A204.1 (cell line): ENCODE measurements around the gene NDUFS6.
"Not testable (repeated sequence)": the region's sequence is repeated elsewhere in the genome, so short reads cannot be mapped to it uniquely, and the experiment has no call there.

Experiments used
- FAIRE-seq: peaks from 2 replicates; lab custom pipeline; 2012; peaks lifted over from hg19 to GRCh38; lab: Jason Lieb, UNC

Gene NDUFS6

DNA sequence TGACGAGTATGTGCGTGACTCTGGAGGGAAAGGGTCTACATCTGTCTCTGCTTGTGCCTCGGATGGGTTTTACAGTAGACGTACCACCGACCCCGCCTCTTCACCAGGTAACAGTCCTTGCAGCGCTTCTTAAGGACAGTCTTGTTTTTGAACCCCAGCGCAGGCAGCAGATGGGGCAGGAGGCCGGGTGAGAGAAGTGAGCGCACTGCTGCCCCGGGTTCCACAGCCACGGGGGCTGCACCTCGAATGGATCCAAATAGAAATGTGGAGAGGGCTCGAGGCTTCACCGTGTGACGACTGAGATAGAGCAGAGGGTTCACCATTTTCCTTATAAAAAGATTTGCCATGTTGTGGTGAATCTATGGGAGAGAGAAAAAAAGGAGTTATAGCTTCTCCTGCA, 2.6 kb upstream of the NDUFS6 start:
- FAIRE-seq: not testable (repeated sequence)

GRCh38 chr5:1799110-1799601, 2.1 kb upstream of the NDUFS6 start:
- no peak for FAIRE-seq

- no peak for FAIRE-seq
Measured at GRCh38 chr5:1799602-1800471, 1.4 kb upstream of the NDUFS6 start, which contains the start of gene MRPL36. Gene MRPL36, minus strand, starts transcription at chr5:1799837. Its CDS starts 902 bp downstream, at chr5:1798935.

DNA sequence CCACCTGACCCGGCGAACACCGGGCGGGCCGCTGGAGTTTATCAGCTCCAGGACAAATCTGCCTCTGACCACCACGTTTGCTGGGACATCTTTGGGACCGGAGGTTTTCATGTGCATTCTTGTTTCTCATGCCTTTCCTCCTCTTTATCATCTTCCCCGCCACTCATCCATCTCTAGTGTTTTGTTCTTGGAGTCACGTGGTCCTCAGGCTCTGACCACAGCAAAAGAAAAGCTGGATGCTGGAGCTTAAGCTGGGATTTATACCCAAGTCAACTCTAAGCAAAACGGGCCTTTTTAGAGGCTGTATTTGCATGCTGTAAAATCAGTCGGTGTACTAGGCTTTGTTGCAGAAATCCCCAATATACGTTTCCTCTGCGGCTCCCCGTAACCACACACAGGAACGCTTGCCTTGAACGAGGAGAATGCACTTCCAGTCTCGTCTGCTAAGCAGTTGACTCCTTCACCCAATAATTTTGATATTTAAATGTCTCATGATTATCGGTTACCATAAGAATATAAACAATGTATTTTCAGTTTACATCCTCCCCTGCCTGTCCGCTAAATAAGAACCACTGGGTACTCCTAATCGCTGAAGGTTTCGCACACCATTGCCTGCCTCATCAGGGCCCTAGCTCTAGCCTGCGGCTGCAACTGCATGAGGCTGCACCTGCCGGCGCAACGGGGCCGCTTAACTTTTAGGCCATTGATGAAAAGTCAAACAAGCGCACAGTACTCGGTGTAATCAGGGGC, 560 bp upstream of the NDUFS6 start:
- FAIRE-seq: no peak

- no peak for FAIRE-seq
Measured at GRCh38 chr5:1801967-1802295, 724 bp downstream of the NDUFS6 start.

DNA sequence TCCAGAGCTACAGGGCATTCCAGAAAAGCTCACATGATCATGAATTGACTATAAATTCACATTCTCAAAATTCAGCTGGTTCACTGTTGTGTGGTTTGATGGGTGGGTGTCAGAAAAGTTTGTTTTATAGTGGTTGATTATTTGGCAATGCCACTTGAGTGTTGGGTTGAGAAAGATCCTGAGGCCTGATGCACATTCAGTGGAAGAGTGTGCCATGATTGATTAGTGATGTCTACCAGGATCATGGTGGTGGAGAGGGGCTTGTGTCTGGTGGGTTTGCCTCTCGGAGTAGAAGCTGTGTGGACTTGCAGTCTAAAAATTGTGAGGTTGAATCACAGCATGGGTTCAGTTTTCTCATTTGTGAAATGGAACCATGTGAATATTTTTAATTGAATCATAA, 2.0 kb downstream of the NDUFS6 start:
- FAIRE-seq: no peak

- FAIRE-seq: no peak
Measured at GRCh38 chr5:1804001-1804690, 2.9 kb downstream of the NDUFS6 start.

DNA sequence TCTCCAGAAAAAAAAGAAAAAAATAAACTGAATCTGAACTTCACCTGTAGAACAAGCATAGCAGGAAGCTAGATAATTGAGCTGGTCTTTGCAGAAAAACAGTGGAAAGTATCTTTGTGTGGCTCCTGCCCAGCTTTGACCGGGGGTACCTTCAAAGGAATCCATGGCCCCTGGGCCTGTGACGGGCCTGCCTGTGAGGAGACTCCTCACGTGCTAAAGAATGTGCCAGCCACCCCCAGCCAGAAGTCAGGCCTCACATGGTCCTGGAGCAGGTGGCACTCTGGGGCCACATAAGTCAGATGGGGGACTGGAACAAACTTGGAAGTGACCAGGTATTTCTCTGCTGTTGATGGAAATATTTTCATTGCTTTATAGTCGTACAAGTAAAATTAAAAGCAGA, 4.1 kb downstream of the NDUFS6 start:
- FAIRE-seq: no peak

GRCh38 chr5:1805736-1806135, 4.5 kb downstream of the NDUFS6 start:
- FAIRE-seq: no peak

DNA sequence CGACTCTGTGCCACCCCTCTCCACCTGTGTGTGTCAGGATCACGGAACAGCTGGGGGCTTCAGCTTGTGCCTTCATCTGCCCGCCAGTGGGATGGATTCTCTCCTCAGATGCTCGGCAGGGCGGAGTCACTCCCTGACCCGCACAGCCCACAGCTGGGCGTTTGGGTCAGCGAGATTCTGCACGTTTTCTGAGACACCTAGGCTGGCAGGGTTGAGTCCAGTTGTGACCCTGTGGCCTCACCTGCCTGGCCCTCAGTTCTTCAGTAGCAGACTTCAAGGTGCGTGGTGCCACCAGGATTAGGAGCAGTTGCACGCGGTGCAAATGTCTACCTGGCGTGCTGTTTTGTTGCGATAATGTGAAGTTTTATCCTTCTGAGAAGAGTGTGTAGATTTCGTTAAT, 5.0 kb downstream of the NDUFS6 start:
- no peak for FAIRE-seq

GRCh38 chr5:1806974-1807373, 5.8 kb downstream of the NDUFS6 start:
- no peak for FAIRE-seq

GRCh38 chr5:1807451-1808185, 6.4 kb downstream of the NDUFS6 start:
- no peak for FAIRE-seq

DNA sequence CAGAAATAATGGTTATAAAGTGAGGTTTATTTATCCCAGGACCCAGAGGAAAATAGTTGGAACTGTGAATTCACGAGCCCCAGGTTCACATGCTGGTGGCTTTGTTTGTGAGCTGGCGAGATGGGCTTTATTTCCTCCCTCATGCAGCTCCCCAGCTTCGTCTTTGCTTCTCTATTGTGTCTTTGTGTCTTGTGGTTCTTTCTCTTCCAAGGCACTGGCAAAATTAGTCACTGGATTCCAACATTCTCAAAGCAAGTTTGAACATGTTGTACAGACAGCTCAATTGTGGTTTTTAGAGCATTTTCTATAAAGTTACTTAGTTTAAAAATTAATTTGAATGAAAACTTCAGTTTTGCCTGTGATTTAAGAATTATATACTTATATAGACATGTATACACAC, 7.2 kb downstream of the NDUFS6 start:
- FAIRE-seq: no peak

DNA sequence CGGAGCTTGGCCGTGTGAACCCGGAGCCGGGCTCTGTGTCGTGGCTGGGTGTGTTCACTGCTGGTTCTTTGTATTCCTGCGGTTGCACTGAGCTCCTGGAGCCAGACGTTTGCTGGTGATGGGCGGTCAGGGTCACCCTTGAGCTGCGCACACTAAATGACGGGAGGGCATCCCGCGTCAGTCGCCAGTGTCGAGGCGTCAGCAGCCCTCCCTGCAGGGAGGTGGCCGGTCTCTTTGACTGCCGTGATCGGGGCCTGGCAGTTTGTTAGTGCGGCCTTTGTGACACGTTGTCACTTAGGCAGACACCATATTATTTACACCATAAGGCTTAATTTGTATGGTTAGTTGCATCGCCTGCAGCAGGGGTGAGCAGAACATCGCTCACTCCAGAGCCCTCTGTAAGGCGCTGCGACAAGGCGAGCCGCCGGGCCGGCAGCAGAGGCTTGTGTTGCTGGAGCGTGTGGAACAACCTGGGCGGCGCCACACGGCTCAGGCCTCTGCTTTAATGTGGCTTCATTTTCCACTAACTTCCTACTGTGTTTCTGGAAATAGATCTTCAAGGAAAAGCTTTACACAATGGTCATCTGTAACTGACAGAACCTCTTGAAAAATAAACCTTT, 8.3 kb downstream of the NDUFS6 start:
- no peak for FAIRE-seq

- FAIRE-seq: no peak
Measured at GRCh38 chr5:1810581-1811101, 9.4 kb downstream of the NDUFS6 start.

- FAIRE-seq: no peak
Measured at GRCh38 chr5:1814183-1815020, 13.2 kb downstream of the NDUFS6 start.

DNA sequence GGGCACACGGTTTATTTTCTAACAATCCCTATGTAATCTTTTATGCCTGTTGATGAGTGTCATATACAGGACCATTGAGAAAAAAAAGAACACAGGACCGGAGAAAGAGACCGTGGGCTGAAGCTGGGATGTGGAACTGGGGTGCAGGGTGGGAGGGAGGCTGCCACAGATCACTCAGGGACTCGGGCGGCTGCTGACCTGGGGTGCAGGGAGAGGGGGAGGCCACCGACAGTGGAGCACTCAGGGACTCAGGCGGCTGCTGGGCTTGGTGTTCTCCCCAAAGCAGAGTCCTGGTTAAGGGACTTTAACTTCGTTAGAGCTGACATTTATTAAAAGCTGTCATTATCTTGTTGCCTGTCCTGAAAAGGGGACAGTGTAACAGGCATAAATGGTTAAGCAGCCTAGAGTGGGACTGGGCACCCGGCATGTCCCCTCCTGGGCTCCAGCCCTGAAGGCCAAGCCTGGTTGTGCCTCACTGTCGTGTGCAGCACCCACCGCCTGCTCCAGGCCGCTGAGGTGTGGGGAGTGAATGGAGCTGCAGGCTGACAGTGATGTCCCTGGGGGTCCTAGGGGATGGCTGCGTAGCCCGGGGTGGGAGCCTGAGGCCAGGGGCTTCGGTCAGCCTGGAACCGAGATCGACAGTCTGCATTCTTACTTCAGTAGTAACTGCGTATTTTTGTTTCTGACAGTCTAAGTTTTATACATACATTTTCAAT, 14.0 kb downstream of the NDUFS6 start:
- FAIRE-seq: no peak

GRCh38 chr5:1815881-1816292, 14.7 kb downstream of the NDUFS6 start:
- FAIRE-seq: no peak

DNA sequence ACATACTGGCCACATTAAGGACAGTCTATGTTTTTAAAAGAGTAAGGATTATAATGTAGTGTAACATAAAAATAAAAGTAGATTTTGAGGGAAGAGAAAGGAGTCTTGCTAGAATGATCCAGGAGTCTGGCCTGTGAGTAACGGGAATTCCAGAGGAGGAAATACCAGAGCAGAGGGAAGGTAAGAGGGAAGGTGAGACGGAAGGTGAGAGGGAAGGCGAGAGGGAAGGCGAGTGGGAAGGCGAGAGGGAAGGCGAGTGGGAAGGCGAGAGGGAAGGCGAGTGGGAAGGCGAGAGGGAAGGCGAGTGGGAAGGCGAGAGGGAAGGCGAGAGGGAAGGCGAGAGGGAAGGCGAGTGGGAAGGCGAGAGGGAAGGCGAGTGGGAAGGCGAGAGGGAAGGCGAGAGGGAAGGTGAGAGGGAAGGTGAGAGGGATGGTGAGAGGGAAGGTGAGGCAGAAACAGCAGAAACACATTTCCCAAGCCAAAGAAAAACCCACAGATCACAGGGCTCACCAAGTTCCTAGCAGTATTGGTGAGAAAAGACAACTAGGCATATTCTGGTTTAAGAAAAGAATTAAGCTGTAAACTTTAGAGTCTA, 15.4 kb downstream of the NDUFS6 start:
- not testable (repeated sequence) for FAIRE-seq
